ENCODE data around the gene CABP7.

CABP7 gene

DNA sequence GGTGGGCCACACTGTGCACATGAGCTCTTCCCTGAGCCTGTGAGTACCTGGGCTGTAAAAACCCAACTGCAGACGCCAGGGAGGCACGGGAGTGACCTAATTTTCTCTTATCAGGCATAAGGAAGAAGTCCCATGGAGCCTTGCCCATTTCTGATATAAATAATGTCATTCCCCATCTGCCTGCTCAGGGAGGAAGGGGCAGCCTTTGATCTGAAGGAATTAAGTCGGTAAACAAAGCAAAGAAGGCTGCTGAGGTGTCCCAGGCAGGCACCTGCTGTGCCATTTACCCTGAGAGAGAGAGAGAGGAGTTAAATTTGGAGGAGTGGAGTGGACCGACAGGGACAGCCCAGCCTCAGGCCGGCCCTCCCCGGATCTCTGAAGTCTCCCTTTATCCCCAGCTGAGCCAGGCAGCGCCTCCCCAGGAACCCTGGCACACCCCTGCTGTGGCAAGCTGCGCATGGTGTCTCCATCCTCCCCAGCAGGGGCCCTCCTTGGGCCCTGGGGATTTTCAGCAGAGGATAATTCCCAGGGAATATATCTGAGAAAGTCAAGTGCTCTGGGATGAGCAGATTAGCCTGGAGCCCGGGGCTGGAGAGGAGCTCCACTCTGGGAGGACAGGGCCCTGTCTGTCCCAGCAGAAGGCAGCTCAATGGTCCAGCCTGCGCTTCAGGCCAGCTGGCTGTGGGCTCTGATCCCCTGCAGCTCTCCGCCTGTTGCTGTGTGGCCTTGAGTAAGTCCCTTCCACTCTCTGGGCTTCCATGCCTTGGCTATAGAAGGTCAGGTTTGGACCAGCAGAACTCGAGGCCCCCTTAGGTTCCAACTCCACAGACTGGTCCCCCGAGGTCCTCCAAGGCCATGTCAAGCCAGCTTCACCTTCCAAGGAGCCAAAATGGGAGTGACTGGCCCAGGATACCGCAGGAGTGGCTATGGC is 17.5 kb upstream of the CABP7 start:
- Histone ChIP-seq H3K27ac (no peak overlapping the region), H3K4me3 (no peak overlapping the region)
- TF ChIP-seq, protein P1, sequence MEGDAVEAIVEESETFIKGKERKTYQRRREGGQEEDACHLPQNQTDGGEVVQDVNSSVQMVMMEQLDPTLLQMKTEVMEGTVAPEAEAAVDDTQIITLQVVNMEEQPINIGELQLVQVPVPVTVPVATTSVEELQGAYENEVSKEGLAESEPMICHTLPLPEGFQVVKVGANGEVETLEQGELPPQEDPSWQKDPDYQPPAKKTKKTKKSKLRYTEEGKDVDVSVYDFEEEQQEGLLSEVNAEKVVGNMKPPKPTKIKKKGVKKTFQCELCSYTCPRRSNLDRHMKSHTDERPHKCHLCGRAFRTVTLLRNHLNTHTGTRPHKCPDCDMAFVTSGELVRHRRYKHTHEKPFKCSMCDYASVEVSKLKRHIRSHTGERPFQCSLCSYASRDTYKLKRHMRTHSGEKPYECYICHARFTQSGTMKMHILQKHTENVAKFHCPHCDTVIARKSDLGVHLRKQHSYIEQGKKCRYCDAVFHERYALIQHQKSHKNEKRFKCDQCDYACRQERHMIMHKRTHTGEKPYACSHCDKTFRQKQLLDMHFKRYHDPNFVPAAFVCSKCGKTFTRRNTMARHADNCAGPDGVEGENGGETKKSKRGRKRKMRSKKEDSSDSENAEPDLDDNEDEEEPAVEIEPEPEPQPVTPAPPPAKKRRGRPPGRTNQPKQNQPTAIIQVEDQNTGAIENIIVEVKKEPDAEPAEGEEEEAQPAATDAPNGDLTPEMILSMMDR (IDR thresholded peaks at IDR 0.05) = no peak
- no peak for DNase-seq (ENCODE audit: low spot score)

DNA sequence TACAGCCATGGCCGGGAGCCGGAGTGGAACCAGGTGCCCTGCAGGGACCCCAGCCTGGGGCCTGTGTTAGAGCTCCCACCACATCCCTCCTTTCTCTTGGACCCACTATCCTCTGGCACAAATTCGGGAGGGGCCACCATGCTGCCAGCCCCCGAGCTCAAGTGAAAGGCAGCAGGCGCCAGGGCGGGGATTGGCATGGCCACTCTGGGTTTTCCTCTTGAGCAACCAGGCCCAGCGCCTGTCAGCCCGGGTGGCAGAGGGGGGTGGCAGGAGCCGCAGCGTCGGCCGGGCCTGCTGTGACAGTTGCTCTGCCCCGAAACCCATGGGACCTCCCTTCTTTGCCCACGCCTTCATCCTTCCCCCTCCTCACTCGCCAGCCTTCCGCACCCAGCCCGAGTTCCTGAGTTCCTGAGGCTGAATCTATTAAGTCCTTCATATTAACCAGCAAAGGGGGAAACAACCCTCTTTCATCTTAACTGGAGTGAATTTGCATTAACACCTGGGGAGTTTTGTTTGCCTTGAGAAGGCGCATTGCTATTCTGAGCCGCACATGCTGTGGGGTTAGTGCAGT is 16.8 kb upstream of the CABP7 start:
- DNase-seq (ENCODE audit: low spot score) = no peak
- Histone ChIP-seq H3K4me3 (no peak overlapping the region), H3K27ac (no peak overlapping the region)
- TF ChIP-seq, protein P1 (IDR thresholded peaks at IDR 0.05) = no peak

DNA sequence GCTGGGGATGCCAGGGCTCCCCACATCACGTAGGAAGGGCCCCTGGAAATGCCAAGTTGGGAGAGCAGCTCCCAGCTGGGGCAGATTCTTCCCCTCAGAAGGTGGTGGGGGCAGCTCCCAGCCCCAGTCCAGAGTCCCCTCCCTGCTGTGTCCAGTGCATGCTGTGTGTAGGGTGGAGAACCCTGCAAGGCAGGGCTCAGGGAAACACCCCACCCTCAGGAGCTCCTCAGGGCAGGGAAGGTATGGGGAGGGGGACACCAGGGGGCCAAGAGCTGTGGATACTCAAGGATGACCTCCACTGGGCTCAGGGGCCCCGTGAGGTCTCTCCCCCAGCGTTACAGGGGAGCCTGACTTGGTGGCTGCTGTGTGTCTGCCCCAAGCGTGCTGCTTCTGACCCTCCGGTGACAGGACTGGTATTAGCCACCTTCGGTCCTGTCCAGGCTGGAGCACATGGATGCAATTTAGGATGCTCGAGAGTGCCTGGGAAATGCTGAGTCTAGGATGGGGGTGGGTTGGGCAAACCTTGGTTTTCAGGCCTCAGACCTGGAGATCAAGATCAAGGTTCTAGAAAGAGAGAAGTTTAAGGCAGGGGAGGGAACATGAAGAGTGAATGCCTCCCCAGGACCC is 16.1 kb upstream of the CABP7 start:
- Histone ChIP-seq H3K27ac (no peak overlapping the region), H3K4me3 (no peak overlapping the region)
- DNase-seq (ENCODE audit: low spot score) = no peak
- TF ChIP-seq, protein P1 (IDR thresholded peaks at IDR 0.05) = no peak

DNA sequence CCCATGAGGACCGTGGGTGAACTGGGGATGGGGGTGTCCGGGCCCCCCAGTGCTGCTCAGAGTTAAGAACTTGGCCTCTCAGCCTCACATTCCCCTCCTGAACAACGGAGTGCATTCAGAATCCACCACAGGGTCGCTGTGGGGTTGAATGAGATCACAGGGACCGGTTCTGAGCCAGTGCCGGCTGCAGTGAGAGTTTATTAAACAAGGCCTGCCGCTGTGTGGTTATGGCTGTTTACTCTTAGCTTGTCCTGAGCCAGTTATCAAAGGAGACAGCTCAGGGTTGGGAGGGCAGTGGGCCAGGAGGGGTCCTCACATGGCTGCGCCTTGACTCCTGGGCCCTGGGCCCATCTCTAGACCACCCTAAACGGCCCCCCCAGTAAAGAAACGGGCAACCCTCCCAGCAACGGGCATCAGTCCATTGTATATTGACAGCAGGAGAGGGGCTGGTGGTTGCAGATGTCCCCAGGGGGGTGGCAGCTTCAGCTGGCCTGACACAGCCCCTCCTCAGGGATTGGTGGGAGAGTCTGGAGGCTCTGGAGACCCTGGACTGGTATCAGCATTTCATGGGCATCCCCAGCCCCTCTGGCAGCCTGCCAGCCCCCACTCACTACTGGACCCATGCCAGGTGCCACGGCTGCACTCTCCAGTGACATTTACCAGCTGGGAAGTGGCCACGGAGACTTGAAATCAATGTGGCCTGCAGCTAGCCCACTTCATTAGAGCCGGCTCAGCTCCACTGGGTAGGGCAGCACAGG is 15.1 kb upstream of the CABP7 start:
- TF ChIP-seq, protein P1 (IDR thresholded peaks at IDR 0.05) = no peak
- no peak for DNase-seq (ENCODE audit: low spot score)
- Histone ChIP-seq H3K4me3 (no peak overlapping the region), H3K27ac (peak overlapping the region in 1 of 2 donors; percentile 24)

DNA sequence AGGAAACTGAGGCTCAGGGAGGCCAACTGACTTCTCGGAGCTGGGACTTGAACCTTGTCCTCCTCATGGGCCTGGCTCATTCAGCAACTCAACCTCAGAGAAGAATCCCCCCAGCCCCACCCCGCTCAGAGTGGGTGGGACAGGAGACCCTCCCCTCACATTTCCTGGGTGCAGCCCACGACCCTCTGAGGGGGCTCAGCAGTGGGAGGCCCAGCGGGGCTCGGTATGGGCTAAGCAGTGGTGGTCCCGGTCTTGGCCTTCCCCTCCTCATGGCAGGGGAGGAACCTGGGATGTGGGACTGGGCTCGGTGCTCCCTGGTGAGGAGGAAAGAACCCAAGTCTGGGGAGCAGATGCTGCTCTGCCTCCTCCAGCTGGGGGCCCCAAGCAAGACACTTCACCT is 14.2 kb upstream of the CABP7 start:
- H3K27ac ChIP-seq = no peak overlapping the region
- TF ChIP-seq, protein P1 (IDR thresholded peaks at IDR 0.05) = no peak
- H3K4me3 ChIP-seq = no peak overlapping the region
- DNase-seq (ENCODE audit: low spot score) = no peak

DNA sequence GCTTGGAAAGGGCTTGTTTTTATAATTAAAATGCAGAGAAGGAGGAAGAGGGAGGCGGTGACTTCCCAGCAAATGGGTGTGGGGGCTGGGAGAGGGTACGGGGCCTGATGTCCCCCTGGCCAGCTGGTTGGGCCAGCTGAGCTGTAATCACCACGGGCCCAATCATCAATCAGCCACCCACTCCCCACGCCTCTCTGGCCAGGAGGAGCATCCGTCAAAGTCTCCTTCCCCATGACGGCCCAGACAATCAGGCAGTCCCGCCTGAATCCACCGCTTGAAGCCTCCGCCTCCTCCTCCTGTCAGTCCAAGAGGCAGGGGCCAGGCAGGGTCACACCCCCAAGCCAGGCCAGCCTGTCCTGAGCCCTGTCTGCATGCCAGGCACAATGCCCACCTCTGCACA is 13.3 kb upstream of the CABP7 start:
- DNase-seq (ENCODE audit: low spot score) = no peak
- TF ChIP-seq, protein P1 (IDR thresholded peaks at IDR 0.05) = no peak
- H3K27ac ChIP-seq = no peak overlapping the region
- H3K4me3 ChIP-seq = no peak overlapping the region
